C4-2B (cell line): ENCODE results near the gene MYD88.

Source experiments
- CTCF ChIP-seq: fragments of 450-650 bp; conservative IDR thresholded peaks from 2 replicates; pipeline ENCODE4 v1.5.1; 2017; ENCODE audit warnings: mild to moderate bottlenecking
- ZFX ChIP-seq: fragments of 450-650 bp; IDR thresholded peaks from 2 replicates; pipeline ENCODE4 v1.6.1; 2017

GRCh38 chr3:38168151-38169026, 29.9 kb downstream of the MYD88 start:
- TF ChIP-seq CTCF (no peak), ZFX (no peak)
